ENCODE results near the gene ARF6.

DNA sequence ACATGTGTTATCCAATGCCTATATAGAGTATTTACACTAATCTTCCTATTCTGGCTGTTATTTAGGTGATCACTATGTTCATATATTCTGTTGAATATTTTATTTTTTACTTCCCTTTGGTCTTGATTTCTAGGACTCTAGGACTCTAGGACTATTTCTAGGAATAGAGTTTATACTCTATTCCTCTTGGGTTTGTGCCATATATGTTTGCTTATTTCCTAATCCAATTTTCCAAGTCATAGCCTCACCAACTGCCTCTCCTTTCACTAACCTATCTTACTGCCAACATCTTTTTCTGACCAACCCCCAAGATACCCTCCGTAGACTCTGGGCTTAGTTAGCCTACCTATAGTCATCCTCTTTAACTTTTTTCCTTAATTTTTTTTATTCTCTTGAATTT is 28.5 kb downstream of the ARF6 start:
- TF ChIP-seq, protein P1, sequence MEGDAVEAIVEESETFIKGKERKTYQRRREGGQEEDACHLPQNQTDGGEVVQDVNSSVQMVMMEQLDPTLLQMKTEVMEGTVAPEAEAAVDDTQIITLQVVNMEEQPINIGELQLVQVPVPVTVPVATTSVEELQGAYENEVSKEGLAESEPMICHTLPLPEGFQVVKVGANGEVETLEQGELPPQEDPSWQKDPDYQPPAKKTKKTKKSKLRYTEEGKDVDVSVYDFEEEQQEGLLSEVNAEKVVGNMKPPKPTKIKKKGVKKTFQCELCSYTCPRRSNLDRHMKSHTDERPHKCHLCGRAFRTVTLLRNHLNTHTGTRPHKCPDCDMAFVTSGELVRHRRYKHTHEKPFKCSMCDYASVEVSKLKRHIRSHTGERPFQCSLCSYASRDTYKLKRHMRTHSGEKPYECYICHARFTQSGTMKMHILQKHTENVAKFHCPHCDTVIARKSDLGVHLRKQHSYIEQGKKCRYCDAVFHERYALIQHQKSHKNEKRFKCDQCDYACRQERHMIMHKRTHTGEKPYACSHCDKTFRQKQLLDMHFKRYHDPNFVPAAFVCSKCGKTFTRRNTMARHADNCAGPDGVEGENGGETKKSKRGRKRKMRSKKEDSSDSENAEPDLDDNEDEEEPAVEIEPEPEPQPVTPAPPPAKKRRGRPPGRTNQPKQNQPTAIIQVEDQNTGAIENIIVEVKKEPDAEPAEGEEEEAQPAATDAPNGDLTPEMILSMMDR (conservative IDR thresholded peaks at IDR 0.05 in 1 of 2, IDR thresholded peaks at IDR 0.05 in 1 of 2; ENCODE audit: low read depth in 1 of 2, low read length in 2 of 2), result no peak
- no peak for TF ChIP-seq EZH2 (IDR thresholded peaks at IDR 0.05; ENCODE audit: low read length, missing control alignments)
